ENCODE measurements around the gene COBL.
A peak's percentile ranks its signal among the peaks of the same experiment; 100 is the strongest.

COBL gene

GRCh38 chr7:51190969-51191368 is 125.6 kb downstream of the COBL start:
- no peak for DNase-seq (ENCODE audit: low spot score)

DNA sequence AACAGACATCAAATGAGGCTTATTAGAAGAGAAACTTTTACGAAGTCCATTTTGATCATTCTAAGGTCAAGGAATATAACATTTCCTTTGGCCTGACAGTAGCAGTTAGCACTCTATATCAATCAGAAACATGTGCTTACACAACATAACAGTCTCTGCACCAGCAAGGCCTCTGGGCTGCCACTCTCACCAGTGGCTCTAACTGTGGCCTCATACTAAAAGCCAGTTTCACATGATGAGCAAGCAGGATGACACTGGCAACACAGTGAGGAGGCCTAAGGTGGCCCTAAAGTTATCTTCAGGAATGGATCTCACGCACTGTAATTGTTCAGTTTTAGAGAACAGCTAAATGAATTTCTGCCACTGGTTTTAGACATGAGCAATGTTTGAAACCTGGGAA is 126.8 kb downstream of the COBL start:
- DNase-seq (ENCODE audit: low spot score) = no peak

DNA sequence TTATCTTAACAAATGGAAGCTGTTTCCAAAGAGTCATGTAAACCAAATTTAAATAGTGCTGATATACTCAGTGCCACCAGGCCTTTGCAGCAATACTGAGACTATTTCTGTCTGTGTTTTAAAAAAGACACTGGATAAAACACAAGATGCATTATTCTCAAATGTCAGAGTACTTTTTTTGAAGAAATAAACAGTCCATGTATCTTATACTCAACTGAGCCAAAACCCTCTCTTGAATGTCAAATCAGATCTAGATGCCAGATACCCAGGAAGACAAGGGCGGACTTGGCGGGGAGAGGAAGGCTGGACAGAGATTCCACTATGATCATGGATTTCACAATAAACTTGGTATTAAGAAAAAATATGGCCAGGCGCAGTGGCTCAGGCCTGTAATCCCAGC is 127.6 kb downstream of the COBL start:
- no peak for DNase-seq (ENCODE audit: low spot score)

DNA sequence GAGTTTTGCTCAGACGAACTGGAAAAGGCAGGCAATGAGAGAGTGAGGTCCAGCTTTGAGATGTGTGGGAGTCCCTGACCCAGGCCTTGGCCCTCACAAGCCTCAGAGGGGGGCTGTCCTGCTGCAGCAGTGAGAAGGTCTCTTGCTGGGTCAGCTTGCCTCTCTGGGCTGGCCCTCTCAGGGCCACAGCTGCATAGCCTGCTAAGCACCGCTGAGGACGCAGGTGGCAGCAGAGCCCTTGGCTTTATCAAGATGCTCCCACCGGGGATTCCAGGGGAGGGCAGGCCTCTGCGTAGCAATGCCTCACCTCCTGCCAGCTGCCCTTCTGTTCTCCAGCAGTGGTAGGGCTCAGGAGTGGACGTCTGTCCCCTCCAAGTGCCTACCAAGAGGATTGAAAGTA is 128.7 kb downstream of the COBL start:
- DNase-seq (ENCODE audit: low spot score) = no peak

GRCh38 chr7:51186531-51186930 is 130.1 kb downstream of the COBL start:
- DNase-seq (ENCODE audit: low spot score) = no peak

DNA sequence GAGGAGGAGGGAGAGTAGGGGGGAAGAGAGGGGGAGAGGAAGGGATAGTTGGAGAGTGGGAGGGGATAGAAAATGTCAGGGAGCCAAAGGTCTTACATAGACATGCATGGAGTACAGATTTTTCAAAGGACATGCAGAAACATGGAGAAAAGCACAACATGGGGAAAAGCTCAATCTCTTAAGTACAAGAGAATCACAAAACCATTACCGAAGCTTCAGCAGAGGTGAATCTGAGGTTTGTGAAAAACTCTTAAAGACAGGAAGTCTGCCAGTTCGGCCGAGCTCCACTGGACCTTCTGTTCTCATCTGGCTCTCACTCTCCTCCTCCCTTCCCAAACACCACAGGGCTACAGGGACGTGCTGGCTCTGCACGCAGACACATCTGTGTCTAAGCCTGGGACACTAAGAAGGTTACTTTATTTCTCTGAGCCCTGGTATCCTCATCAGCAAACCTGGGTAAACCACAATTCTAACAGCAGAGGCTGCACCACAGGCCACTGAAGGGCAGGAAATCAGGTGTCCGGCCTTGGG is 133.9 kb downstream of the COBL start:
- no peak for DNase-seq (ENCODE audit: low spot score)

- DNase-seq (ENCODE audit: low spot score) = no peak
These were observed 136.5 kb downstream of the COBL start for GRCh38 chr7:51180092-51180491.

DNA sequence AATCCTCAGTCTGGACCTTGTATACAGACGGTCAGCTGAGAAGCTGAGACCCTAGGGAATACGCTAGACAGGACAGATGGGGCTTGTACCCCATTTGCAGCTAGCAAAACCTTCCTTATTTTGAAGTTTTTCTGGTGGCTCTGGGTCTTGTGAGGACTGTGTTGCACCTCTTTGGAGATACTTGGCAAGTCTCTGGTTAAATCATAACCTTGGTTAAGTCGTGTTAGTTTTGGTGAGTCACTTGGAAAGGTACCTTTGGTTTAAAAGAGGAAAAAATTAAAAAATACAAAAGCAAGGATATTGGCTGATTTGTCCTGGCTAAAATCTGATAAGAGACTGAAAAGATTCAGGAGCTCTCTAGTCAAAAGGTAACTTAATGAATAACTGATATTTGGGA is 140.6 kb downstream of the COBL start:
- no peak for DNase-seq (ENCODE audit: low spot score)

DNA sequence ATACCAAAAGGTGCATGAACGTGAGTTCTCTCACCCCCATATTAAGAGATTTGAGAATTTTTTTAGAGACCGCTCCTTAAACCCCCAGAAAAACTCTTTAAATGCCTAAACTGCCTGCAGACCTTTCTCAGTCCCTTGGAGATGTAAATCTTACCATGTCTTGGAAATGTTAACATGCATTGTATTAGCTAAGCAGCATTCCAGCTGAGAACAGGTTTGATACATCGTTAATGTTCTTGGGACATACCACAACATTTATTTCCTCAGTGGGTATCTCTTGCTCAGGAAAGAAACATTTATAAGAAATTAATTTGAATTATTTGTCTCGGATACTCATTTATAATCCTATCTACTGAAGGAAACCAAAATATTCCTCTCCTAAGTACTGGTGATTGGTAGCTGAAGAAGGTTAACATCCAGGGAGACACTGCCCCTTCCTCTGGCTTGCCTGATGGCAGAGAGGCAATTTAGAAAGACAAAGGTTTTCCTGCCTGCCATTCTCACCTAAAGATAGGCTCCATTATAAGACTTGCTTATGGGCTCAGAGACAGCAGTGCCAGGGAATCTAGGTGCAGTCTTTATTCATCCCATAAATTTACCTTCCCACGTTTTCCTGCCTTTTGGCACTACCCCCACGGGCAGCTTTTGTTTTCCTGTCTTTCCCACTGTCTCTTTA is 141.2 kb downstream of the COBL start:
- no peak for DNase-seq (ENCODE audit: low spot score)

GRCh38 chr7:51165337-51165736 is 151.3 kb downstream of the COBL start:
- DNase-seq (ENCODE audit: low spot score) = no peak

DNA sequence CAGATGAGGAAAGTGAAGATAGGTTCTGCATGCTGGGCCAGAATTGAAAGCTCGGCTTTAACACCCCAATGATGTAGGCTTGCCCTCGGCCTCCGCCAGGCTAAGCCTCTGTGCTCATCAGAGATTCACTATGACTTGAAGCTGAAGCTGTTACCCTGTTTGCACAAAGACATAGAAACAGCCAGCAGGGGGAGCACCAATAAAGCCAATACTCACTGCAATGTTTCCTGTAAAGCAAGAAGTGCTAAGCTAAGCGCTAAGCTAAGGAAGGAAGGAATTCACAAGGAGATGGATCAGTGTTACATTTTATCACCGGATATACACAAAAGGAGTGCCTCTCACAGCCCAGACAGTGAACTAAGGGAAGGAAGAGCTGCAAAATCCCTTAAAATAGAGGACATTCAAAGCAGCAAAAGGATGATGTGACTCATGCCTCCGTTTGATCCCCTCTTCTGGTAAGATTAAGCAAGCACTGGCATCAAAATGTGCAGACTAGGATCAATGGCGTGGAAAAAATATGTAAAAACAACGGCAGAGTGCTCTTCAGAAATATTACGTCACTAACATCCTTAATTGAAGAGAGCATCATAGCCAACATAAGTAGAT is 153.8 kb downstream of the COBL start:
- DNase-seq (ENCODE audit: low spot score) = peak; percentile 38

GRCh38 chr7:51161937-51162336 is 154.7 kb downstream of the COBL start:
- no peak for DNase-seq (ENCODE audit: low spot score)

GRCh38 chr7:51160990-51161615 is 155.5 kb downstream of the COBL start:
- peak; percentile 36 for DNase-seq (ENCODE audit: low spot score)

DNA sequence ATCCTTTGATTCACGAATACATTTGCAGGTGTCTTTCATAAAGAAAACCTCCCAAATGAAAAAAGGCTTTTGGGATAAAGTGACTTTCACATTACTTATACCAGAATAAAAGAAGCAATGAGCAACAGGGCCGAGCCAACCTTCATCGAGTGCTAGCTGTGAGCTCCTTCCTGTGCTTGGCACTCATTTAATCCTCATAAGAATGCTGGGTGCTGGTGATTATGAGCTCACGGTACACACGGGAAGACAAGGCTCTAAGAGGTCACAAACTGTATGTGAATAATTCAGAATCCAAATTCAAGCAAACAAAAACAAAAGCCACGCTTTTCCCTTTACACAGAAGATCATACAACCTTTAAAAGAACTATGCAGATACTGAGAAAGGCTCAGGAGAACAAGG is 156.2 kb downstream of the COBL start:
- no peak for DNase-seq (ENCODE audit: low spot score)

GRCh38 chr7:51158742-51159445 is 157.7 kb downstream of the COBL start:
- DNase-seq (ENCODE audit: low spot score) = no peak

DNA sequence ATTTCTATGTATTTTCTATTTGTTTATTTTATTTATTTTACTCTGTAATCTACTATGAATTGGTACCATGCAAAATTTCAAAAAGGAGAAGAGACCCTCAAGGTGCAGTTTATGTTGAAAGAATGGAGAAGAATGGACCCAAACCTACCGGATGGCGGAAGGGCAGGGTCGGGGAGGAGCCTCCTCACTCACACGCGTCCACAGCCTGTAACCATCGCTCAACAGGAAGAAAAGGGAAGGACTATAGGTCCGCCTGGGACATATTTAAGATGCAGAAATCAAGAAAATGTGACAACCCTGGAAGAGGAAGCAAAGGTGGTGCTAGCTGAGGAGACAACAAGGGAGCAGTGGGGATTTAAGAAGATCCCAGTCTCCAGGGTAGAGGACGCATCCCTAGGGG is 158.4 kb downstream of the COBL start:
- DNase-seq (ENCODE audit: low spot score) = no peak

- DNase-seq (ENCODE audit: low spot score) = no peak
These were observed 162.4 kb downstream of the COBL start for GRCh38 chr7:51154201-51154600.

DNA sequence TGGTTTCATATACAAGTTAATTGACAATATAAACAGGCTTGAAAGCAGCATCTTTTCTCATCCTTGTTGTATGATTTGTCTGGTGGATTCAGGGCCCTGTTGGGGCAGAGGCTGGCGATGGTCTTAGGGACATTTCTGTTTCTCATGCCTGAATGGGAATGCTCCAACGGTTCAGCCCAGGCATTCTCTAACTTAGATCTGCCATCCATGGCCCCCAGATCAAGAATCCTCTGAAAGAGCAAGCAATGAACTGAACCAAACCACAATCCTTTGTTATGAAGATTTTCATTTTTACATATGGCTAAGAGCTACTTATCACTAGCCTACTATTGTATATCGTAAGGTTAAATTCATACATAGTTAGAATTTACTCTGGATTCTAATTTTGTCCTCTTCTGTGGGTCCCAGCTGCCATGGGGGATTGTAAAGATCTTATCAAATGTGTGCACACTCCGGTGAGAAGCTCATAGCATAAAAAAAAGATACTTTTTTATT is 163.9 kb downstream of the COBL start:
- DNase-seq (ENCODE audit: low spot score) = no peak

DNA sequence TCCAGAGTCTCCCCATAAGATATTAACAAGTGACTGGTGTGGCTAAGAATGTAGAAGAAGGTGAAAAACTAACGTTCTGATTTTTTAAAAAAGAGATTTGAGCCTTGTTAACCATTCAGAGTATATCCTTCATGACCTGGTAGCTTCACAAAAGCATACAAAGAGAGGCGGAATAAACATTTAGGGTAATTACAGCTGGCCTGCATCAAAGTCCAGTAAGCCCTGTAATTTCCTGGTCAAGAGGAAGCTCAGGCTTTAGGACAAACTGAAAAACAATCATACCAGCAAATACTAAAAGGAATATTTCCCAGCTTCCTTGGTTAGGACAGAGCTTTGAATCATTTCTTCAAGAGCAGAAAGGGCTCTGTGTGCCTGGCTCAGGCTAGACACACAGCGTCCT is 165.2 kb downstream of the COBL start:
- no peak for DNase-seq (ENCODE audit: low spot score)

DNA sequence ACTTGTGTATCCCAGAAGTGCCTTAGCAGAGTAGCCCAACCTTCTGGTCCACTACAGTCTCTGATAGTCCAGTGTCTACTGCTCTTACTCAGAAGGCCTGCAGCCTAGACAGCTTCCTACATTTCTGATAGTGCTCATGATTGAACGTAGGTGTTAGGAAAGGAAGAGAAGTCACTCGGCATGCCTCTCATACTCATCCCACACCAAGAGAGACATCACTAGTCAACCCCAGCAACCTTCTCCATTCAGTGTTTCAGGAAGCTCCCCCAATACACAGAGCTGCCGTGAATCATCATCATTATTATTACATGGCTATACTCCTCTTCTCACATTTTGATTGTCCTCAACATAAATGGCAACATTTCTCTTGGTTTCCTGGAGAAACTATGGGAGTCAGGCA is 166.4 kb downstream of the COBL start:
- no peak for DNase-seq (ENCODE audit: low spot score)

GRCh38 chr7:51148216-51148615 is 168.4 kb downstream of the COBL start:
- DNase-seq (ENCODE audit: low spot score) = no peak

GRCh38 chr7:51146816-51147586 is 169.6 kb downstream of the COBL start:
- no peak for DNase-seq (ENCODE audit: low spot score)

Measured in hematopoietic multipotent progenitor cell treated with erythropoietin and hydrocortisone succinate and interleukin-3 and kit ligand, for 17 days (in vitro differentiated cells).